Measurements from ENCODE around the gene FGD2. TPM values are rescaled to one million over a fixed set of nuclear protein-coding genes. Genes with fewer than 3 reads are reported as not detected.

The FGD2 gene
- total and polyA plus RNA-seq, 9 of the 15 experiments (the other 6 are each of a cell fraction or from before 2014, with no cell fraction given): 0.09 TPM; not detected in 8

DNA sequence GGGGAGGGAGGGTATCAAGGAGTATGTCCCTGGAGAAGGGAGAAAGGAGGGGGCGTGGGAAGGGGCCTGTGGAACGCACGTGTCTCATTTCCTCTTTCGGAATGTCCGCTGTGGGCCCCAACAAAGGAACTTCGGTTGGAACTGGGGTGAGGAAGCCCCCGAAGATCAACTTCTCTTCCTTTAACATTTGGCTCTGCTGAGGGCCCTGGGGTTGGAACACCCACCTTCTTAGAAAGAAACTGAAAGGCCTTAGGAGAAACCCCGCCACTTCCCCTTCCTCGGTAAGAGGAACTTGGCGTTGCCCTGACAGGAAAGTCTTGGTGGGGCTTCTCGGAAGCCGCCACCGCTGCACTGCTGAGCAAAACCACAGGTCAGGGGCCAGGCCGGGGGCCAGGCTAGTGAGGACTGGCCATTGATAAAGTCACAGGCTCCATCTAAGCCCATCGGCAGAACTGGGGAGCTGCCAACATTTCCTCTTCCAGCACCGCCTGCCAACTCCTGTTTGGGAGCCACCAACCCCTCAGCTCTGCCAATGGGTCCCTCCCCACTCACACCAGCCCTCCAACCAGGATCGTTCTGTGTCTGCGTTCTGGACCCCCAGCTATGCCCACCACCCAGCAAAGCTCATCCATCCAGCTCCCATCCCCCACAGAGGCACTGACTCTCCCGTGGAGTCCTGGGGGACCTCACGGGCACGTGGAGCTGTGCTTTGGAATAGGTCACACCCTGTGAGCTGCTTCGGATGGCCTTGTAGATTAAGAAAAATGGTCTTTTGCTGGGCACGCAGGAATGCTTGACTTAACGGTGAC is 44.8 kb downstream of the FGD2 start (continued):
- TF ChIP-seq E2F8 (IDR thresholded peaks at IDR 0.05; ENCODE audit: low read depth, partially characterized antibody): peak; percentile 46
- TF ChIP-seq, protein P1, sequence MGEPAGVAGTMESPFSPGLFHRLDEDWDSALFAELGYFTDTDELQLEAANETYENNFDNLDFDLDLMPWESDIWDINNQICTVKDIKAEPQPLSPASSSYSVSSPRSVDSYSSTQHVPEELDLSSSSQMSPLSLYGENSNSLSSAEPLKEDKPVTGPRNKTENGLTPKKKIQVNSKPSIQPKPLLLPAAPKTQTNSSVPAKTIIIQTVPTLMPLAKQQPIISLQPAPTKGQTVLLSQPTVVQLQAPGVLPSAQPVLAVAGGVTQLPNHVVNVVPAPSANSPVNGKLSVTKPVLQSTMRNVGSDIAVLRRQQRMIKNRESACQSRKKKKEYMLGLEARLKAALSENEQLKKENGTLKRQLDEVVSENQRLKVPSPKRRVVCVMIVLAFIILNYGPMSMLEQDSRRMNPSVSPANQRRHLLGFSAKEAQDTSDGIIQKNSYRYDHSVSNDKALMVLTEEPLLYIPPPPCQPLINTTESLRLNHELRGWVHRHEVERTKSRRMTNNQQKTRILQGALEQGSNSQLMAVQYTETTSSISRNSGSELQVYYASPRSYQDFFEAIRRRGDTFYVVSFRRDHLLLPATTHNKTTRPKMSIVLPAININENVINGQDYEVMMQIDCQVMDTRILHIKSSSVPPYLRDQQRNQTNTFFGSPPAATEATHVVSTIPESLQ (CRISPR knock-in tag; IDR thresholded peaks at IDR 0.05): no peak
- no peak for TF ChIP-seq BRCA1 (IDR thresholded peaks at IDR 0.05)
- TF ChIP-seq BRCA1 (CRISPR knock-in tag; IDR thresholded peaks at IDR 0.05): no peak
- no peak for TF ChIP-seq ZNF133 (CRISPR knock-in tag; IDR thresholded peaks at IDR 0.05)
- no peak for TF ChIP-seq TCF7 (IDR thresholded peaks at IDR 0.05; ENCODE audit: borderline replicate concordance)
- TF ChIP-seq BDP1 (IDR thresholded peaks at IDR 0.05; ENCODE audit: insufficient read depth, insufficient read length): no peak
- TF ChIP-seq ZNF75A (CRISPR knock-in tag; IDR thresholded peaks at IDR 0.05): no peak
- TF ChIP-seq, protein P2, sequence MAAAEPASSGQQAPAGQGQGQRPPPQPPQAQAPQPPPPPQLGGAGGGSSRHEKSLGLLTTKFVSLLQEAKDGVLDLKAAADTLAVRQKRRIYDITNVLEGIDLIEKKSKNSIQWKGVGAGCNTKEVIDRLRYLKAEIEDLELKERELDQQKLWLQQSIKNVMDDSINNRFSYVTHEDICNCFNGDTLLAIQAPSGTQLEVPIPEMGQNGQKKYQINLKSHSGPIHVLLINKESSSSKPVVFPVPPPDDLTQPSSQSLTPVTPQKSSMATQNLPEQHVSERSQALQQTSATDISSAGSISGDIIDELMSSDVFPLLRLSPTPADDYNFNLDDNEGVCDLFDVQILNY (CRISPR knock-in tag; IDR thresholded peaks at IDR 0.05): no peak
- TF ChIP-seq GABPB2 (CRISPR knock-in tag; conservative IDR thresholded peaks at IDR 0.05): no peak
- no peak for TF ChIP-seq ASH1L (IDR thresholded peaks at IDR 0.05; ENCODE audit: borderline replicate concordance, low read depth, partially characterized antibody)
- TF ChIP-seq, protein P3, sequence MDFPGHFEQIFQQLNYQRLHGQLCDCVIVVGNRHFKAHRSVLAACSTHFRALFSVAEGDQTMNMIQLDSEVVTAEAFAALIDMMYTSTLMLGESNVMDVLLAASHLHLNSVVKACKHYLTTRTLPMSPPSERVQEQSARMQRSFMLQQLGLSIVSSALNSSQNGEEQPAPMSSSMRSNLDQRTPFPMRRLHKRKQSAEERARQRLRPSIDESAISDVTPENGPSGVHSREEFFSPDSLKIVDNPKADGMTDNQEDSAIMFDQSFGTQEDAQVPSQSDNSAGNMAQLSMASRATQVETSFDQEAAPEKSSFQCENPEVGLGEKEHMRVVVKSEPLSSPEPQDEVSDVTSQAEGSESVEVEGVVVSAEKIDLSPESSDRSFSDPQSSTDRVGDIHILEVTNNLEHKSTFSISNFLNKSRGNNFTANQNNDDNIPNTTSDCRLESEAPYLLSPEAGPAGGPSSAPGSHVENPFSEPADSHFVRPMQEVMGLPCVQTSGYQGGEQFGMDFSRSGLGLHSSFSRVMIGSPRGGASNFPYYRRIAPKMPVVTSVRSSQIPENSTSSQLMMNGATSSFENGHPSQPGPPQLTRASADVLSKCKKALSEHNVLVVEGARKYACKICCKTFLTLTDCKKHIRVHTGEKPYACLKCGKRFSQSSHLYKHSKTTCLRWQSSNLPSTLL (IDR thresholded peaks at IDR 0.05): peak; percentile 30; the same call in 1 of the 2 replicates
- TF ChIP-seq NONO (IDR thresholded peaks at IDR 0.05; ENCODE audit: low read depth in 2 of 2, low read length in 1 of 2): no peak; a peak in 1 of 4 replicates
- TF ChIP-seq ZNF253 (CRISPR knock-in tag; conservative IDR thresholded peaks at IDR 0.05): no peak
- TF ChIP-seq HDAC8 (tag; IDR thresholded peaks at IDR 0.05): peak; percentile 78; the same call in 1 of the 2 replicates
- no peak for TF ChIP-seq ZBTB1 (CRISPR knock-in tag; IDR thresholded peaks at IDR 0.05; ENCODE audit: borderline replicate concordance, low read depth)
- peak; percentile 33 for TF ChIP-seq ZNF583 (CRISPR knock-in tag; IDR thresholded peaks at IDR 0.05)
- TF ChIP-seq ZNF398 (CRISPR knock-in tag; IDR thresholded peaks at IDR 0.05): no peak
